B cell (primary cell): Measurements from ENCODE around the gene ELK4. TPM values are rescaled to one million over a fixed set of nuclear protein-coding genes. Genes with fewer than 3 reads are reported as not detected.

Experiments
- ATAC-seq: fragments of 200-7000 bp; cut with Tn5 transposase; one replicate; pipeline ENCODE4 v1.10.0; 2021; ENCODE audit warnings: low read depth, mild to moderate bottlenecking, moderate number of reproducible peaks, moderate library complexity
- CTCF ChIA-PET: fragments of 350-600 bp; sonication (Branson Sonifier 250); formaldehyde crosslinking; loops from one replicate; lab custom pipeline; 2021; ENCODE audit warnings: antibody characterized with exemption, inconsistent platforms; lab: Charles Lee
- POLR2A ChIA-PET: fragments of 350-600 bp; sonication (Branson Sonifier 250); formaldehyde crosslinking; loops from one replicate; lab custom pipeline; 2021; ENCODE audit warnings: antibody characterized with exemption; lab: Charles Lee
- DNase-seq: peaks from one replicate; pipeline ENCODE4 v3.0.0; 2013
- H2AFZ ChIP-seq: 2 replicates; pipeline ENCODE4 v1.6.1; 2012; ENCODE audit warnings: mild to moderate bottlenecking, low read depth, low read length; ENCODE audit not compliant: insufficient read depth, poor library complexity, severe bottlenecking
- H3K27ac ChIP-seq, 2 donors: 1 replicate in 1 of 2; 2 replicates in 1 of 2; pipeline ENCODE4 v1.5.1; 2012 to 2013; ENCODE audit warnings: low read length in 2 of 2, mild to moderate bottlenecking in 2 of 2, moderate library complexity in 1 of 2
- H3K27me3 ChIP-seq, 4 experiments: fragments of 200-600 bp in 1 of 4; sonication (generic) in 1 of 4; replicated peaks in 1 of 4; 1 replicate in 2 of 4; 2 replicates in 2 of 4; pipeline versions ENCODE4 v1.6.1 to v1.7.0; 2013 to 2016; ENCODE audit warnings: low read length in 3 of 4, mild to moderate bottlenecking in 2 of 4, mixed read lengths in 1 of 4, moderate library complexity in 1 of 4; ENCODE audit not compliant: insufficient read depth in 4 of 4, control insufficient read depth in 3 of 4; ENCODE audit errors: control extremely low read depth in 1 of 4
- H3K36me3 ChIP-seq, 2 experiments: replicated peaks in 1 of 2; 1 replicate in 1 of 2; 2 replicates in 1 of 2; pipeline versions ENCODE4 v1.6.1 to v1.7.1; 2013; ENCODE audit warnings: low read length in 1 of 2; ENCODE audit not compliant: insufficient read depth in 2 of 2, control insufficient read depth in 1 of 2; ENCODE audit errors: control extremely low read depth in 1 of 2, extremely low read depth in 1 of 2
- H3K4me1 ChIP-seq, 2 donors: fragments of 200-600 bp in 1 of 2; sonication (generic) in 1 of 2; 1 replicate in 1 of 2; 2 replicates in 1 of 2; pipeline versions ENCODE4 v1.5.1 to v1.6.1; 2013 to 2017; ENCODE audit warnings: low read length in 2 of 2; ENCODE audit not compliant: control insufficient read depth in 2 of 2, insufficient read depth in 2 of 2
- H3K4me2 ChIP-seq: replicated peaks from 2 replicates; pipeline ENCODE3; 2012; ENCODE audit warnings: mild to moderate bottlenecking, low read depth, low read length; ENCODE audit not compliant: poor library complexity, severe bottlenecking
- H3K4me3 ChIP-seq, 5 experiments: fragments of 200-600 bp in 1 of 5; sonication (generic) in 1 of 5; 1 replicate in 3 of 5; 2 replicates in 2 of 5; pipeline versions ENCODE4 v1.5.1 to v1.7.0; 2011 to 2016; ENCODE audit warnings: low read length in 4 of 5, mild to moderate bottlenecking in 4 of 5, low read depth in 2 of 5, control low read depth in 1 of 5, moderate library complexity in 1 of 5; ENCODE audit not compliant: insufficient read depth in 1 of 5; ENCODE audit errors: control extremely low read depth in 1 of 5, extremely low read depth in 1 of 5
- H3K79me2 ChIP-seq: fragments of 200-600 bp; sonication (generic); one replicate; pipeline ENCODE4 v1.6.0; 2016; ENCODE audit warnings: low read length; ENCODE audit not compliant: control insufficient read depth, insufficient read depth
- H3K9ac ChIP-seq: fragments of 200-600 bp; sonication (generic); 2 replicates; pipeline ENCODE4 v1.6.1; 2017; ENCODE audit warnings: mild to moderate bottlenecking, low read length, moderate library complexity
- H3K9me3 ChIP-seq, 3 donors: one replicate each; pipeline versions ENCODE4 v1.6.1 to v1.7.1; 2013; ENCODE audit warnings: low read length in 2 of 3; ENCODE audit not compliant: control insufficient read depth in 2 of 3, insufficient read depth in 1 of 3; ENCODE audit errors: control extremely low read depth in 1 of 3
- H4K20me1 ChIP-seq: 2 replicates; pipeline ENCODE4 v1.6.0; 2012; ENCODE audit warnings: mild to moderate bottlenecking, low read length; ENCODE audit not compliant: insufficient read depth, control insufficient read depth, poor library complexity, severe bottlenecking
- H3K27ac Mint-ChIP-seq: one replicate; pipeline ENCODE4 v1.8.0; 2021; ENCODE audit warnings: mixed read lengths
- H3K27me3 Mint-ChIP-seq: one replicate; pipeline ENCODE4 v1.8.0; 2021; ENCODE audit warnings: mixed read lengths
- H3K4me1 Mint-ChIP-seq: one replicate; pipeline ENCODE4 v1.8.0; 2021; ENCODE audit warnings: mixed read lengths
- H3K4me3 Mint-ChIP-seq: one replicate; pipeline ENCODE4 v1.8.0; 2021; ENCODE audit warnings: mixed read lengths
- H3K9me3 Mint-ChIP-seq: one replicate; pipeline ENCODE4 v1.8.0; 2022; ENCODE audit warnings: mixed read lengths; ENCODE audit not compliant: insufficient read depth
- CTCF ChIP-seq: fragments of 200-600 bp; IDR thresholded peaks from one replicate; pipeline ENCODE4 v1.8.0; 2022; ENCODE audit warnings: antibody characterized with exemption, mild to moderate bottlenecking
- EZH2 ChIP-seq: IDR thresholded peaks from 2 replicates; pipeline ENCODE4 v1.6.1; 2012; ENCODE audit warnings: borderline replicate concordance, low read depth, mild to moderate bottlenecking, moderate library complexity, low read length; ENCODE audit not compliant: insufficient read depth, poor library complexity, severe bottlenecking
- WGBS: methylation state at CpG from one replicate; pipeline ENCODE4 v1.1.5; 2013; ENCODE audit warnings: missing lambda C conversion rate; ENCODE audit not compliant: insufficient coverage; 5-methylcytosine and 5-hydroxymethylcytosine counted together
- intact Hi-C: fragments of 100-400 bp; cut with micrococcal nuclease; formaldehyde crosslinking; loops from one replicate; pipeline ENCODE4 v1.10.0; 2022
- polyA plus RNA-seq: library from polyadenylated mRNA; depleted of rRNA; stranded (reverse); fragments of >200 nt; gene quantifications from 2 replicates; pipeline ENCODE4 v1.2.3, GENCODE V29; 2012
- total RNA-seq, 2 donors: library from RNA; stranded (reverse); fragments of 120-200 nt in 1 of 2; gene quantifications; 1 replicate in 1 of 2; 2 replicates in 1 of 2; pipeline versions ENCODE4 v1.2.3 to v1.2.4, GENCODE V29; 2013 to 2022

The ELK4 gene
- total and polyA plus RNA-seq, 2 donors (not counting 1 experiment from before 2014, with no cell fraction given) = 11.0 to 151 TPM

DNA sequence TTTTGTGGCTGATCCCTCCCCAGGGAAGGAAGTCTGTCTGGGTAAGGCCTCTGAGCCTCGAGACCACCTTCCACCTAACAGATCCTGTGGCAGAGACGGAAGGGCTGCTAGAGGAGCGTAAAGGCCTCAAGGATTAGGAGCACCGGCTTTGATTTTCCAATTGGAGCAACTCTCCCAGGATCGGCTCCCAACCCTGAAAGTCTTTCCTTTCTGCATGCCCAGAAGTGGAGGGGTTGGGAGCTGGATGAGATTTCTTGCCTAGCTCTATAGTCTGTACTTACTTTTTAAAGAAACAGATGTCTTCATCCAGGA, 41.4 kb downstream of the ELK4 start:
- Mint-ChIP-seq H3K4me3 (no peak overlapping the region), H3K9me3 (no peaks in the 10 kb centered on the region), H3K27ac (no peak overlapping the region), H3K27me3 (no peaks in the 10 kb centered on the region), H3K4me1 (peaks cover 42% of the 10 kb centered on the region)
- Histone ChIP-seq H3K4me2 (no peak overlapping the region), H3K36me3 (no peaks in the 10 kb centered on the region), H3K79me2 (peaks cover 4% of the 10 kb centered on the region), H3K27me3 (no peaks in the 10 kb centered on the region), H3K4me1 (peaks cover 42 to 53% of the 10 kb centered on the region in 2 donors), H3K4me3 (no peak overlapping the region), H3K27ac (no peak overlapping the region), H3K9me3 (no peaks in the 10 kb centered on the region), H4K20me1 (no peaks in the 10 kb centered on the region), H3K9ac (no peak overlapping the region), H2AFZ (peak overlapping the region; percentile 94)
- ChIA-PET POLR2A (interaction anchor here (7.8 kb wide), 1 partner anchor 42 kb away, joined by 65 read pairs; the partner anchor contains the start of gene ELK4), CTCF (interaction anchor here (0.8 to 15.5 kb wide), 14 partner anchors 11 to 387 kb away, joined by 4 to 658 read pairs (median 27); partner anchors contain the start of gene ELK4)
- whole genome bisulfite sequencing = no CpG with 5 or more reads among the region's 5 CpGs
- ATAC-seq (no peak), DNase-seq (no peak)
- intact Hi-C loops = no loop called here
- TF ChIP-seq EZH2 (no peak), CTCF (no peak)

GRCh38 chr1:205589618-205590456, 42.0 kb downstream of the ELK4 start:
- Histone ChIP-seq H4K20me1 (no peaks in the 10 kb centered on the region), H3K4me3 (no peak overlapping the region), H3K9ac (no peak overlapping the region), H3K9me3 (no peaks in the 10 kb centered on the region), H3K4me2 (no peak overlapping the region), H3K79me2 (peaks cover 4% of the 10 kb centered on the region), H3K36me3 (no peaks in the 10 kb centered on the region), H2AFZ (no peak overlapping the region), H3K27ac (no peak overlapping the region), H3K27me3 (no peaks in the 10 kb centered on the region), H3K4me1 (peaks cover 42 to 53% of the 10 kb centered on the region in 2 donors)
- peak overlapping the region; percentile 17 for H3K27ac Mint-ChIP-seq
- 93% methylated on average over 6 of the region's 7 CpGs for WGBS
- no peaks in the 10 kb centered on the region for H3K27me3 Mint-ChIP-seq
- no peaks in the 10 kb centered on the region for H3K9me3 Mint-ChIP-seq
- H3K4me3 Mint-ChIP-seq = no peak overlapping the region
- DNase-seq (no peak), ATAC-seq (no peak)
- ChIA-PET POLR2A (interaction anchor here (7.8 kb wide), 1 partner anchor 42 kb away, joined by 65 read pairs; the partner anchor contains the start of gene ELK4), CTCF (interaction anchor here (0.9 to 15.5 kb wide), 13 partner anchors 23 to 387 kb away, joined by 3 to 658 read pairs (median 8); partner anchors contain the start of gene ELK4)
- no peak for TF ChIP-seq EZH2
- TF ChIP-seq CTCF = no peak
- intact Hi-C loops = no loop called here
- peaks cover 42% of the 10 kb centered on the region for H3K4me1 Mint-ChIP-seq
